GM21723 (cell line): ENCODE results near the gene ARHGDIG.

Experiments used
- ATAC-seq: cut with Tn5 transposase; IDR thresholded peaks from one replicate; pipeline ENCODE4 v1.9.1; 2021; ENCODE audit warnings: mild to moderate bottlenecking, moderate library complexity; ENCODE audit not compliant: unreplicated experiment

ARHGDIG gene

DNA sequence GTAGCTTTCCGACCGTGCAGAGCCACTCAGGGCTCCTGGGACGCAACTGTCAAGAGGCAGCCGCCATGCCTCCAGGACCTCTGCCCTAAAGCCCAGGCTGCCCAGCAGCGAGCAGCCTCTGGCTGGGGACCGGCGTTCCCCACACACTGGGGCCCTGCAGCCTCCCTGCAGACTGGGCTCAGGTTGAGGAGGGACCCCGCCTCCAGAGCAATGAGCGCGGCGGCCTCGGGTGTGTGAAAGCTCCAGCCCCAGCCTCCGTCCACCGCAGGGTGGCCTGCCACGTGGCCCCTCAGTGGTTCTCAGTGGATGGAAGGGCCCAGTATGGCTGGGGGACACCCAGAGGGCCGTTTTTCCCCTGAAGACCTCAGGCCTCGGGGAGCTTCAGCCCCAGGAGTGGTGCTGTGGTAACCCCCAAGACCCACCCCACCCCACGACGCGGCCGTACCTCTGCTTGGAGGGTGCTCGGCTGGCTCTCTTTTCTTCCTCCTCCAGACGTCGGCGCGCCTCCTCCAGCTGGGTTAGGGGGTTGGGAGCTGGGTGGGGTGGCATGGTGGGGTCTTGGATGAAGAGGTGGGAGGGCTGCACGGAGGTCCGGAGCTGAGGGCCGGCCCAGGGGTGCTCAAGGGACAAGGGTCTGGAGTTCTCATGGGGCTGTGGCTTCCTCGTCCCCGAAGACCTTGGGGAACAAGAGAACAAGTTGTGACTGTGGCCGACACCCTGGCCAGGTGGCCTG lies 12.8 kb downstream of the ARHGDIG start:
- no peak for ATAC-seq

DNA sequence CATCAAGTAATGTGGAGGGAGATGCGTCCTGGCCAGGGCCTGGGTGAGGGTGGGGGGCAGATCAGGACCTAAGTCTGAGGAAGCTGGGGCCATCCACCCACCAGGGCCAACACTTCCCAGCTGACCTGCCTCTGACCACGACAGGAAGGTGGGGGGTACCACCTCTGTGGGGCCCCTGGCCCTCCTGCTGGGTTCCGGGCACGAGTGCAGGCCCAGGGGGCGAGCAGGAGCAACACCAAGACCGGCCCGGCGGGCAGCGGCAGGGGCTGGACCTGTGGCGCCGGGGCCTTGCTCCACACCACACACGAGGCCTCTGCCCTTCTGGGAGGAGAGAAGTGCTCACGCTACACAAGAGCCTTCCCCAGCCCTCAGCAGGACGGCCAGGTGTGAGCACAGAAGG lies 15.9 kb downstream of the ARHGDIG start:
- no peak for ATAC-seq

DNA sequence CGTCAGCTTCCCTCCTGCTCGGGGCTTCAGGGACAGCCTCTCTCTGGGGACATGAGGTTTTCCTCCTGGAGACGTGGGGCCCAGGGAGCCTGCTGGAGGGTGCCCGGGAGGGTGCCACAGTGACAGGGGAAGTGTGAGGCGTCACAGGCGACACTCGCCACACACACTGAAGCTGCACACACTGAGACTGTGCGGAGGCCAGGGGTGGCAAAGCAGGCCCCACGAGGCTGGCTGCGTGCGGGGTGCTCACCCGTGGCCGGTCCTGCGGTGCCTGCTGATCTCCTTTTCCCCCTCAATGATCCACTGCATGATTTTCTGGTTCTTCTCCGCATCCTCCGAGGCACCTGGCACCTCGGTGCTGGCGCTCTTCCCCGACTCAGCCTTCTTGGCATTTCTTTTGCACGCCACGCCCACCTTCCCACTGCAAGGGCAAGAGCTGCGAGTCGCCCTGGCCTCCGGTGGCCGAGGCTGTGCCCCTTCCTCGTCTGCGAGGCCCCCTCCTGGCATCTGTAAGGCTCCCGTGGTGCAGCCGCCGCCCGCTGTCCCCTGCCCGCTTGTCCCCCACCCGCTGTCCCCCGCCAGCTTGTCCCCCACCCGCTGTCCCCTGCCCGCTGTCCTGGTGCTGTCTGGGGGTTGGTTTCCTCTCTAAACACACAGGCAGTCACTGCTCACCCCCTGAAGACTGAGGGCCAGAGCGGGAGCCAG lies 16.6 kb downstream of the ARHGDIG start:
- ATAC-seq, result no peak

DNA sequence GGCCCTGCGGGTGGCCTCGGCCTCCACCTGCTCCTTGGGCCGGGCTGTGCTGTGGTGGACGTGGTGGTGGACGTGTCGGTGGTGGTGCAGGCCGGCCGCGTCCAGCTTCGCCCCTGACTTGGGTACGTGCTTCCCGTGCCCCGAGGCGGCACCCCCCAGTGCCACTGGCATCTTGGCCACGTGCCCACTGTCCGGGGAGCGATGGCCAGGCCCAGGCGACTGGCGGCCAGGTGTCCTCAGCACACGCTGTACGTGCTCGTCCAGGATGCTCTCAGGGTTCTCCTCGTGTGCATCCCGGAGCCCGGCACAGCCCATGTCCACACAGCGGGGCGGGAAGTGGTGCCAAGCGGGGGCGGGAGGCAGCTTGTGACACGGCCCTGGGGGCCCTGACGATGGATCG lies 17.4 kb downstream of the ARHGDIG start:
- no peak for ATAC-seq

DNA sequence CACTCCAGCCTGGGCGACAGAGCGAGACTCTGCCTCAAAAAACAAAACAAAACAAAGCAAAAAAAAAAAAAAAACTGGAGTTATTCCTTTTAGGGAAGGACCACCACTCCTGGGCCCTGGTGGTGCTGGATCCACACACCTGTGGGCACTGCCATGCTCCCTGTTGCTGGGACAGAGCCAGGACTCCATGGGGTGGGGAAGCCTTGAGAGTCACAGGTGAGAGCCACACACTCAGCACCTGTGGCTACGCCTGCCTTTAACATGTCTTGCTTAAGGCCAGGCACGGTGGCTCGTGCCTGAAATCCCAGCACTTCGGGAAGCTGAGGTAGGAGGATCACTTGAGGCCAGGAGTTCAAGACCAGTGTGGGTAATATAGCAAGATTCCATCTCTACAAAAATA lies 20.8 kb downstream of the ARHGDIG start:
- ATAC-seq, result no peak

DNA sequence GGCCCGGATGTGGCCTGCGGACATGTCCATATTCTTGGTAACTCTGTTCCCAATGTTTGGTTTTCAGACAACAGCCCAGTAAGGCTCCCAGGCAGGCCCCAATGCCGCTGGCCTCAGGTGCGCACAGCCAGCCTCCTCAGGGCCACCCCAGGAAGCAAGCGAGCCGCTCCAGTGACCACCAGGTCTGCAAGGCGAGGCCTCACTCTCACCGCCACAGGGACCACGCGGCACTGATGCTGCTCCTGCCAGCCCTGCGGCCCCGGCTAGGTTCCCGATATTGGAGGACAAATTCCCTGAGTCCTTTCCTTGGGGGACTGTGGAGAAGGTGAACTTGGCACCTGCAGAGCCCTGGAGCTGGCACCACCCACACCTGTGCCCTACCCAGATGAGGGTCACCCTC lies 21.6 kb downstream of the ARHGDIG start:
- no peak for ATAC-seq

DNA sequence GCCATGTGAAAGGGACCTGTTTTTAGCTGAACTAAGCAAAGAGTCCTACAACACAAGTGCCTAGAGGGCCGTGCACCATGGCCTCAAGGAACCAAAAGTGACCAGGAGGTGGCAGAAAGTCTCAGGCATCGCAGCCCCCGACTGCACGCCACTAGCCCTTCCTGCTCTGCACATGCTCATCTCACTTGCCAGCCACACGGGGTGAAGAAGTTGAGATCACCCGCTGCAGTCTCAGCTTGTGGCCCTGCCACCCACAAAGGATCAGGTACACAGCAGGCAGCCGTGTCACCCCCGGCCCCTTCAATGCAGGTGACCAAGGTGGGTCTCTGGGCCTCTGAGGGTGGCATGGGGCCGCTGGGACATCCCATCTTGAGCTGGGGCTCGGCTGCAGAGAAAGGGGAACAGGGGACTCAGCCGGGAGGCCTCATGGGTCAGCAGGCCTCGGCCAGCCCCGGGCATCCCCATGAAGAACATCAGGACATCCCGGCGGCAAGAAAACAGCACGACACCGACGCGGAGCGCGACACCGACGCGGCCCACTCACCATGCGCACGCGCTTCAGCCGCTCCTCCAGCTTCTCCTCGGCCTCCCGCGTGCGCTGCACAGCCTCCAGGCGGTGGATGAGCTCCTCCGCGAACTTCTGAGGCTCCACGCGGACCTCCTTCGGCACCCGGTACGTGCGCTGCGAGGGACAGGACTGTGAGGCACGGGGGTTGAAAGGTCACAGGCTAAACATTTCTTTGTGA lies 23.5 kb downstream of the ARHGDIG start:
- ATAC-seq, result no peak

DNA sequence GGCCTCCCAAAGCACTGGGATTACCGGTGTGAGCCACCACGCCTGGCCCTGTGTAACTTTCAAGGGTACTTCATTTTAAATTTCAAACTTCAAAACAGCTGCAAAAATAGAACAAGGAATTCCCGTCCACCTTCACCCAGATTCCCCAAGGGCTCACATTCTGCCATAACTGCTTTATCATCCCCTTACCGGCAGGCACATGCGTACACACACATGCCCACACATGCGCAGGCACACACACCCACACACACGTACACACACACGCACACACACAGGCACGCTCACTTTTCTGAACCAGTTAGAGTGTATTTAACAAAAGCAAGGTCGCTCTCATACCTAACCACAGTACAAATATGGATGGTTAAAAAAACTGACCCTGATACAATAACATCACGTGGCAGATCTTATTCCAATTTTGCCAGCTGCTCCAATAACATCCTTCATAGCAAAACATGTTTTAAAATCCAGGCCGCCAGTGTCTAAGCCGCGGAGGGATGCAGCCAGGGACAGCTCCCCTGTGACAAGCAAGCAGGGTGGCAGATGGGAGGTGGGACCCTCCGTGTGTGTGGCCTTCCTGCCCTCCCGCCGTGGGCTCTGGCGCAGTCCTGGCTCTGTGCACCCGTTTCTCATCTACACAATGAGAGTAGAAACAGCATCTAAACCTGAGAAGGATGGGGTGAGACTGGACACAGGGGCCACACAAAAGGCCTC lies 25.7 kb downstream of the ARHGDIG start:
- no peak for ATAC-seq

DNA sequence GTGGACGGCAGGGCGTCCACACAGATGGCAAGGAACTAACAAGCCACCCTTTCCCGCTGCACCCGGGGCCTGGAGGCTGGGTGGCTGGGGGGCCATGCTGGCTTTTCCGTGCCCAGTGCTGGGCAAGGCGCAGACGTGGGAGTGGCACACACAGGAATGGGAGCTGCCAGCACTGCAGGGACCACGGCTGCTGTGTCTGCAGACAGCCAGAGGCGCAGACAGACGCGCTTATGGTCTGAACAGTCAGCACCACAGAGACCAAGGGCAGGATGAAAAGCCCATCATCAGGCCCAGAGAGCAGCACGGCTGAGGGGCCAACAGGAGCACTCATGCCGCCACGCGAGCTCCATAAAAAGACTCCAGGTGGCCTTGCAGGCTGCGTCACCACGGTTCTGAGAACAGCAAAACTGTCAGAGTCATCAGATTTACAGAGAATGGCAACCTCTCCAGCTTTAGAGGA lies 26.6 kb downstream of the ARHGDIG start:
- ATAC-seq, result no peak

DNA sequence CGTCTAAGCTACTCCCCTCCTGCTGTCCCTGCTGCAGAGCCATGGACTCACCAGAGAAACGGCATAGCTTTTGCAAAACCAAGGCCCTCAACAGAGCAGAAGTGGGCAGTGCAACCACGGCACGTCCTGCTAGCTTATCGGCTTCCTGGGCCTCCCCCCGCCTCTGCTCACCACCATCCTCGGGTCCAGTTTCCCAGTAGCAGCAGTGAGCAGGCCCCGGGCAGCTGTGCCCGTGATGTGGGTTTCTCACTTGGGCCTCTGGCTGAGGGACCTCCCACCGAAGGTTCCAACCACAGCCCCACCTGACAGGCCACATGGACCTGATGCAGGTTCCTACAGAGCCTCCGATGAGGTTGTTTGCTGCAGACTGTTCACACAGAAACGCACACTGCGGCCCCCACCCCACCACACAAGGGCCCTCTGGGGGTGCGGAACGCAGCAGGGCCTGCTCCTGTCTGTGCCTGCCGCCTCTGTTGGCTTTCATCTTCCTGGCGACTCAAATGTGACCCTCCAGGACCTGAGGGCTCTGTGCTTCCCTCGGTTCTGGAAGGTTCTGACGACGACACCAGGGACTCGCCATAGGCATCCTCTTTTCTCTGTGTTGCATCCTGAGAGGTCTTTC lies 27.4 kb downstream of the ARHGDIG start:
- ATAC-seq, result no peak

DNA sequence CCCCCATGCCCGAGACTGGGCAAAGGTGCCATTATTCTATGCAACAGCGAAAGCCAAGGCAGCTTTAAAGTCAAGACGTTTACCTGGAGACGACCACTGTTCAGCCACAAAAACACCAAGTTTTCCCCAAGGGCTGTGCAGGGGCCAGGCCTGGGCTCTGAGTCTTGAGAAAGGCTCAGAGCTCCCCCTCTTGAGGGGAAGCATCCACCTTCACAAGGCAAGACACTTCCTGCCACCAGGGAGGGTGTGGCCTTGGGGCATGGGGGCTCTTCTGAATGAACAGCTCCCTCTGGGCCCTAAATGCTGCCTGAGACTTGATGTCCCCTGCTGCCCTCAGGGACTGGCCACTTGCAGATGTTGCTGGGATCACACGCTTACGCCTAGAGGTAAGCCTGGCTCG lies 29.1 kb downstream of the ARHGDIG start:
- no peak for ATAC-seq

DNA sequence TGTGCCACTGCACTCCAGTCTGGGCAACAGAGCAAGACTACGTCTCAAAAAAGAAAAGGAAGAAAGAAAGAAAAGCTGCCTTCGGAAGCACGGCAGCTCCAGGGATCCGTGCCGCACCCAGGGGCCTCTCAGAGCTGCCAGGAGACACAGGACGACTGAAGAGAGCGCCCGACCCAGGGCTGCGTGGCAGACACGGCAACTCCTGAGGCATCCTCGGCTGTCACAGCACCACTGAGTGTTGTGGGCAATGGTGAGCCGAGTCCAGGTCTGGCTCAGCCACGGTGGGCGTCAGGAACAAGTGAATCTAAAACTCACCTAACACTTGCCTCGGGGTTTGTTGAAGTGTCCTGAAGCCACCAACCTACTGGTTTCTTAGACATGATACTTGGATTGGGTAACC lies 31.3 kb downstream of the ARHGDIG start:
- no peak for ATAC-seq

DNA sequence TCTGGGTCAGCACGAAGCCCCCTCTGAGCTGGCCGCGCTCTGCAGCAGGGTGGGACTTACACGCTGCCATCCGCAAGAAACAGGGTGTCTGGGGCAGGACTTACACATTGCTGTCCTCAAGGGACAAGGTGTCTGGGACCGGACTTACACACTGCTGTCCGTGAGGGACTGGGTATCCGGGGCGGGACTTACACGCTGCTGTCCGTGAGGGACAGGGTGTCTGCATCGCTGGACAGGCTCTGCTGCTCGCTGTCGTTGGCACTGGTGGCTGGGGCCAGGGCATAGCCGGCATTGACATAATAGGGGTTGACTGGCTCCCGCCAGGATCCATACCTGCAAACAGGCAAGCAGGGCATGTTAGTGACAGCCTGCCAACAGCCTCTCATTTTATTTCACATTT lies 34.0 kb downstream of the ARHGDIG start:
- ATAC-seq, result no peak

DNA sequence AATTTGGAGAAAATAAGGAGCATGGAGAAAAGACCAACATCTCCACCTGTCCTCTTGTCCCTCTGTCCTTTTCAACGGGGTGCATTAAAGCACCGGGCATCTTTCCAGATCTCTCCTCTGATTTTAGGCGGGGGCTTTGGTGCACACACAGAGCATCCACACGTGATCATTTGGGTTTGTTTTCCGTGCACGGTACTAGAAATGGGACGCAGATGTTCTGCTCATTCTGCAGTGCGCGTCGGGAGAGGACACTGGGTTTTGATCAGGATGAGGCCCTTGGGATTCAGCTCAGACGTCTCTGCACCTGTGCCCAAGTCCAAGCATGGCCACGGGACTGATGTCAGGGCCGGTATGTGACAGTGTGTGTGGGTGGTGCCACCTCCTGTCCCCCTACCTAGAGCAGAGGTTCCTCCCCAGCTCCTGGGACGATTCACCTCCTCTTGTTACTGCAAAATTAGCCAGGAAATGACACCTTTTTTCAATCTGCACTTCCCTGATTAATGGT lies 34.5 kb downstream of the ARHGDIG start:
- no peak for ATAC-seq

DNA sequence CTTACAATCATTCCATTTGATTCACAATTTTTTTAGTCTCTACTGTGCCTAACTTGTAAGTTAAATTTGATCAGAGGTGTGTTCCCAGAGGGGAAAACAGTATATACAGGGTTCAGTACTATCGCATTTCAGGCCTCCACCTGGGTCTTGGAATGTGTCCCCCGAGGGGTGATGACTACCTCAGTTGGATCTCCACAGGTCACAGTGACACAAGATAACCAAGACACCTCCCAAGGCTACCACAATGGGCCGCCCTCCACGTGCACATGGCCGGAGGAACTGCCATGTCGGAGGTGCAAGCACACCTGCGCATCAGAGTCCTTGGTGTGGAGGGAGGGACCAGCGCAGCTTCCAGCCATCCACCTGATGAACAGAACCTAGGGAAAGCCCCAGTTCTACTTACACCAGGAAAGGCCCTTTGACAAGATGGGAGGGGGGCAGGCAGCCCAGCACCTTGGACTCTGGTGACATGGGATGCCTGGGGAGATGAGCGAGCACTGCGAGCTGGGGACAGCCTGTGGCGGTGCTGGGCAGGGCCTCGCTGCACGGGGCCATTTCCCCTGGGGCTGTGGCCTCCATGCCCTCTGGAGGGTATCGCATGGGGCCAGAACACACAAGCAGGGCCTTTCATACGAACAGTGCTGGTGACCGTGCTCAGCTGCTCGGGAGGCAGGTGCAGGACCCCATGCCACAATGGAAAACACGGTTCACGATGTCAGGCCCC lies 36.5 kb downstream of the ARHGDIG start:
- no peak for ATAC-seq

DNA sequence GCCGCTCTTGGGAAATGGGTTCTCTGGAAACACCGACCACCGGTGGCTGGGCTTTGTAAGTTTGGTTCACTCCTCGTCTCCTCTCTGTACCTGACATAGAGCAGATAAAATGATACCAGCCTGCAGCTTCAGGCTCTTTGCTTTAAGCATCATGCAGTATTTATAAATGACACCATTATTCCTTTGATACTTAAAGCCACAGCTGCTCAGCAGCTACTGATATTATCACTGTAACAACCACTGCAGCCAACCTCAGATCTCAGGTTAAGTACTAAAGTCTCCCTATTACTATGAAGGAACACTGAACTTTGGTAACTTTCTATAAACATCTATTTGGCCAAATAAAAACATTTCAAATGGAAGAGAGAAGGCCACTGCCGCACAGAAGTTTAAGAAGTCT lies 37.2 kb downstream of the ARHGDIG start:
- ATAC-seq, result no peak

DNA sequence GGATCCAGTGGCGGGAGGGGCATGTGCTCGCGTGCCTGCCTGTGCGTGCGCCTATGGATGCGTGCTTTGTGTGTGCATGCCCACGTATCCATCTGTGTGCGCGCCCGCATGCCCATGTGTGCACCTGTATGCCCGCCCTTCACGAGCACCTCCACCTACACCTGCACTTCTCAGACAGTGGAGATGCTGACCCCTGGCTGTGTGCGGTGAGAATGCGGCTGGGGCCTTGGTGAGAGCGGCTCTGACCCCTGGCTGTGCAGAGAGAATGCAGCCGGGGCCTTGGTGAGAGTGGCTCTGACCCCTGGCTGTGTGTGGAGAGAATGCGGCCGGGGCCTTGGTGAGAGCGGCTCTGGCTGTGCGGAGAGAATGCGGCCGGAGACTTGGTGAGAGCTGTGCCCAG lies 38.2 kb downstream of the ARHGDIG start:
- ATAC-seq, result no peak

DNA sequence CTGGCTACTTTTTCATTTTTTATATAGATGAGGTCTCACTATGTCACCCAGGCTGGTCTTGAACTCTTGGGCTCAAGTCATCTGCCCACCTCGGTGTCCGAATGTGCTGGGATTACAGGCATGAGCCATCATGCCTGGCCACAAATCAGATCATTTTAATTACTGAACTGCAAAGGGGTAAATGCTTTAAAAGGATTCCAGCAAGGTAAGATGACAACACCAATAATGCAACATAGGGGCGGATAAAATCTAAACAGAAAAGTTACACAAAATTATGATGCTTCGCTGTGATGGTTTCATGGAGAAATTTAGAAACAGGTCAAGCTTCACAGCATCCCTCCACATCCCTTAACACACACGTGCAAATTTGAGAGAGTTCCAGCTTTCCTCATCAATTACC lies 39.8 kb downstream of the ARHGDIG start:
- ATAC-seq, result no peak

DNA sequence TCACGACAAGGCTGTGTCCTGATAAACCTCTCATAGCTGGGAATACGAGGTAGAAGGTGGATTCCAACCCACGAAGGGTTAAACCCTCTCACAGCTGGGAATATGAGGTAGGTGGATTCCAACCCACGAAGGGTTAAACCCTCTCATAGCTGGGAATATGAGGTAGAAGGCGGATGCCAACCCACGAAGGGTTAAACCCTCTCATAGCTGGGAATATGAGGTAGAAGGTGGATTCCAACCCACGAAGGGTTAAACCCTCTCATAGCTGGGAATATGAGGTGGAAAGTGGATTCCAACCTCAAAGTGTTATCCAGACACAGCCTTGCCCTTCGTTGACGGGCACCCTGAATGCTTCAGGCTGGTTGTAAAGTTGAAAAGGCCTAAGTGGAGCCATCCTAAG lies 41.1 kb downstream of the ARHGDIG start:
- ATAC-seq, result no peak
